GM20431 (cell line): ENCODE measurements around the gene TENM4.

Experiments used
- in situ Hi-C: fragments of 300-500 bp; cut with MseI, MboI; formaldehyde crosslinking; loops from one replicate; pipeline ENCODE4 v1.15.0; 2020; ENCODE audit warnings: low sequenced_read_pairs; ENCODE audit not compliant: unreplicated experiment

The TENM4 gene

DNA sequence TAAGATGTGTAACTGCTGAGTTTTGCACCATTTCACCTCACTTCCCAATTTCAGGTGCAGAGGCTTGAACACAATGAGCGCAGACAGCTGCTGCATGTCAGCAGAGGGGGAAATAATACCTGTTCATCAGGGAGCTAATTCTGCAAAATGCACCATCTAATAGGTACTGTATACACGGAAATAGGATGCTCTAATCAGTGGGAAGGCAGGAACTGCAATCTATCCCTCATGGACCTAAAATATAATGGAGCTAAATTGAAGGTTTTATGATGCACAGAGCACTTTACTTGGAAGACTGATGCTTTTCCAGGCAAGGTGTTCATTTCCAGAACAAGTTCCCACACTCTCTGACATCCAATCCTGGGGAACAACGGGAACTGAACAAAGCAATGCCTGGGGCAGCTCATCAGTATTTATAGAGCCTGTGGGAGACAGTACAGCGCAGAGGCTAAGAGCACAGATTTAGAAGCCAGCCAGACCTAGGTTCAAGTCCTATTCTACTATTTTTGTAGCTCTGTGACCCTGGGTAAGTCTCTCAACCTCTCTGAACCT is 78.5 kb downstream of the TENM4 start:
- in situ Hi-C loops = no loop called here

DNA sequence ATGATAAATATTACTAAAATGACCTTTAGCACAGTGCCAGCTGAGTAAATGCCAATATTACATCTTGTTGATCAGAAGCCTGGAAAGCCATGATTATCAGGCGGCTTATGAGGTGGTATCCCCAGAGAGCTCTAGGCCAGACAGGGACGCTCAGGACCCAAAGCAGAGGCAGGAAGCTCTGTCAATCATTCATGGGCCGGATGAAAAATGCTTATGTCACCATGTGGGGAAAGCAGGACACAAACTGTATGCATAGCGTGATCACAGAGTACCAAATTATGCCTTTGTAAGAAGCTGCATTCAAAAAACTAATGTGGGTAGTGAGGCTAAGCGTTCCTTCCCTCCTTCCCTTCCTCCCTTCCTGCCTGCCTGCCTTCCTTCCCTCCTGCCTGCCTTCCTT is 82.6 kb downstream of the TENM4 start:
- in situ Hi-C loops = no loop called here

DNA sequence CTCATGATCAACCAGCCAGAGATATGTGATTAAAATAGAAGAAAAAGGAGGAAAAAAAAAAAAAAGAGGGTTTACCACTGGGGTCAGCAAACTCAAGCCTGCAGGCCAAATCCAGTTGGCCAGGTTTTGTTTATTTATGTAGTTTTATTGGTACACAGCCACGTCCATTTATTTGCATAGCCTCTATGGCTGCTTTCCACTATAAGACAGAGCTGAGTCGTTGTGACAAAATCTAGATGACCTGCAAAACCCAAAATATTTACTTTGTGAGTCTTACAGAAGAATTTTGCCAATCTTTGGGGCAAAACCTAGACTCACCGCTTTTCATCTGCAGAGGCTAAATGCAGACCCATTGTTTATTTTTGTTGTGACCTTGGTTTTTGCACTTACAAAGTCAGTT is 87.1 kb downstream of the TENM4 start:
- in situ Hi-C loops = no loop called here

DNA sequence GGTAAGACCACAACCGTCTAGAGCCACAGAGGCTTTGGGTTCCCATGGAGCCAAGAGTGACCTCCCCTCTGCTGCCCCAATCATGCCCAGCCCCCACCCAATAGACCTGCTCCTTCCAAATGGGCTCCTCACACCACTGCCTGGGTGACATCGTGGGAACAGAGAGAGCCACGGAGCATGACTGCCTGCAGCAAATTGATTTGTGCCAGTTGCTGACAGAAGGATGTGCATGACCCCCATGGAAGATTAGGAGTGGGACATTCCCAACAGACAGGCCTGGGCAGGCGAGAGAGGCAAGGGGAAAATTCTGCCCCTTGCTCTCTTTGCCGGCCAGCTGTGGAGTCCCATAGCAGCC is 88.5 kb downstream of the TENM4 start:
- in situ Hi-C loops = no loop called here

DNA sequence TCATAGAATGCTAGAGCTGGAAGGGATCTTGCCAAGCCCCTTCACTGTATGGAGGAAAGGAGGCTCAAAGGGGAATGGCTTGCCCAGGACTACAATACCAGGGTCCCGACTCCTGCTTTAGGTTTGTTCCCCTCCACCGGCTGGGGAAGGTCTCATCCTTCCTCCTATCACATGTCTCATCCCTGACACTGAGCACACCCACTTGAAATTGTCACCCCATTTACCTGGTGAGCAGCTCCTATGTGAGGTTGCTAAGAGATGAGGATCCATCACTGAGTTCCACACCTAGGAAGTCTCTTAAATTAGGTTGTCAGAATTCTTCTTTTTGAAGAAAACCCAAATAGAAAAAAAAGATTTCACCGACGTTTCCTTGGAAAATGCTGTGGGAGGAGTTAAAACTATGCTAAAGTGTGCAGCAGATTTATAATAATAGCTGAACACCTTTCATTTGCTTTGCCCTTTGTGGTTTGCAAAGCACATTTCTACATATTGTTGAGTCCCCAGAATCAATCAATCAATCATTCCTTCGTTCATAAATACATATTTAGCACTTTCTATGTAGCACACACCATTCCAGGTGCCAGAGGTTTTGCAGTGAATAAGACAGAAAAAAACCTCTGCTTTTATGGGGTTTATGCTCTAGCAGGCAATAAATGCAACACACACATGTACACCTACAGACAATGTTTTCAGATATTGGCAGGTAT is 91.7 kb downstream of the TENM4 start:
- in situ Hi-C loops = no loop called here

DNA sequence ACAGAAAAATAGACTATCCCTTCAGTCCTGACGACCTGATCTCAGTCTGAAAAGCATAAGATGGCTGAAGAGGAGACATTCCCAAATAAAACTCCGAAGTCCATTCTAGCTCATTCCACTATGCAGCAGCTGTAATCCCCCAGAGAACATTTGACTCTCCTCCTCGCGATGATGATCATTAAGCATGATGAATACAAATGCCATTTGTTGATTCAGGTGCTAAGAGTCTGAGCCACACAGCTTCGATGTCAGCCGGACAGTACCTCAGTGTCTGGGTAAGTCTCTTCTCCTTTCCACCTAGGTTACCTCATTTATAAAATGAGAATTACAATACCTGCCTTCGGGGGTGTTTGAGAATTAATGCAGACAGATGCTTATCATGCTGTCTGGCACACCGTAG is 94.8 kb downstream of the TENM4 start:
- in situ Hi-C loops = no loop called here

DNA sequence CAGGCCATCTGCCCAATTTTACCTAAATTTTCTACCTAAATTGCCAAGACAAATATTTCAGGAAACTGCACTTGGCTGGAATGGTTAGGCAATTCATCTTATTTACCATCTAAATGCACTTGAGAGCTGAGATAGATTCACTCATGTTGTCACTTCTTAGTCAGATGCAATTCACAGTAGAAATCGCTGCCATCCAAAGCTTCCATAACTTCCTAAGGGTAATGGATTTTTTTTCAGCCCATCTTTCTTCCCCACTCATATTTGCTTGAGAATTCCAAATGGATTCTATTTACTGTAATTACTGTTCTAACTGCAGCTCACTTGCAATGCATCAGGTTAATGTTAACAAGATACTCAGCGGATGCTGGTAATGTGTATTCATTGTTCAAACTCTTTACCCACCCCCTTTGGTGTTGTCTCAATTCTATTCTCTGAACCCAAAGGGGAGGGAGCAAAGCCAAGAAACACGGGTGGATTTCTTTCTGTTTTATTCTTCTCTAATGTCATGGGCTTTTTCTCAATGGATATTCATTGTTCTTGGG is 96.0 kb downstream of the TENM4 start:
- in situ Hi-C loops = no loop called here

DNA sequence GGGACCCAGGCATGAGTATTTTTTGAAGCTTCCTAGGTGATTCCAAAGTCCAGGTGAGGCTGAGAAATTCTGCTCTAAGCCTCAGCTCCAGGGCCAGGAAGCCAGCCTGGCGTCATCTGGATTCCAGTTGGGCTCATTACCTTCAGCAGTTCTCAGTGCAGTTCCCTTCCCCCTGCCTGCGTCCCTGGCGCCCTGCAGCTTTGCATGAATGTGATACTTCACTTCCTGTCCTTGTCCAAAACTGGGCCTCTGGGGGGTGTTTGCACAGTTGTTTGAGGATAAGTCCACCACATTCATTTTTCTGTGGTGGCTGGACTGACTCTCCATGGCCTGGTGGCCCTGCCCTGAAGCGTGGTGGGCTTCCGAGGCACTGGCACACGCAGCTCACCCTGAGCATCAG is 98.1 kb downstream of the TENM4 start:
- in situ Hi-C loops = no loop called here

DNA sequence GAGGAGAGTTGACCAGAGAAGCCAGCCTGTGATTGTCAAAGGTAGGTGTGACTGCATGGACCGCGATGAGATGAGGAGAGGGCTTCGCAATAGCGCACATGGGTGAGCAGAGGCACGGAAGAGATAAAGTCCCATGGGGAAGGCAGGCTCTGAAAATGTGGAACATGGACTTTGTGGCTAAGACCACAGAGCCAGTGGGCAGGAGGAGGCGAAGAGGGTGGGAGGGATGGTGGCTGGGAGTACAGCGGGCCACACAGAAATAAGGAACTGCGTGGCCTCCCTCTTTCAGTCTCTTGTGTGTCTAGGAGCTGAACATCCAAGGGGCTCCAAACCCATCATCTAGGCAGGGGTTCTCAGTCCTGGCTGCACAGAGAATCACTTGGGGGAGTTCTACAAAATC is 98.6 kb downstream of the TENM4 start:
- in situ Hi-C loops = no loop called here

DNA sequence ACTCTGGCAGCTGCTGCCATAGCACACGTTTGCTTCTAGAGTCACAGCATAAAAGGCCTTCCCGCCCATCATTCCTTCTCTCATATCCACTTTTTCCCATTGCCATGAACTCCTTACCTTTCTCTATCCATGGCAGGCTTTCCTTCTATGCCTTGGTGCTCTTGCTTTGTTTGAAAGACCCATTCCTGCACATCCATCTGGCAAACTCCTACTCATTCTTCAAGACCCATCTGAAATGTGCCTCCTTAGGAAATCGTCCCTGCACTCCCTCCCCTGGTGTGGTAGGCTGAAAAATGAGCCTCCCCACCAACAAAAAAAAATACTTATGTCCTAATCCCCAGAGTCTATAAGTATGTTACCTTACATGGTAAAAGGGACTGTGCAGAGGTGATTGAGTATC is 100.3 kb downstream of the TENM4 start:
- in situ Hi-C loops = no loop called here

DNA sequence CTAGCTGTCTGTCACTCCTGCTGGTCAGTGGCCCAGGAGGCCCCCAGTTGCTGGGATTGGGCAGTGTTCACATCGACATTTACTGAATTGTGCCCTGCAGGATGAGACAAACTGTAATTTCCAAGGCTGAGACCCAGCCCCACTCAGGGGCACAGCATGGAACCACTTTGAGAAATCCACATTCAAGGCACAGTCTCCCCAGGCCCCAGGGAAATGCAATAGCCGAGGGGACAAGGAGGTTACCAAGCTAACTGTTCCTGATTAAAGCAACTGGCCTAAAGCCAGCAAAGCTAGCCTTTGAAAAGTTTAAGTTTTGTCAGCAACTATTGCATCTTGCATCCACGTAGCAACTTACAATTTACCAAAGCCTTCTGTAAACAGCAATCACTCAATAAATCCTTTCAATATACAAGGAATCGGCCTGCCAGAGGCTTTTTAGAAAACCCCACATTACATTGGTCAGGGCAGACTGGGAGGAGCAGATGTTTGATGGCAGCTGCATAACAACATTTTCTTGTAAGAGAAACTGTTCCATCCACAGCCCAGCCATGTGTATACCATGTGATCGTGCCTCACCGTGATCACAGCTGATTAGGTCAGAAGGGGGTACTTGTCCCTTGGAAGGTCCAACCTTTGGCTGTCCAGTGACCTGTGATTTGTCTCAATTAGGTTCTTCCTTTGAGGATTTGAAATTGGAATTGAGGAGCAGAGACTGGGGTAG is 103.9 kb downstream of the TENM4 start:
- in situ Hi-C loops = no loop called here

DNA sequence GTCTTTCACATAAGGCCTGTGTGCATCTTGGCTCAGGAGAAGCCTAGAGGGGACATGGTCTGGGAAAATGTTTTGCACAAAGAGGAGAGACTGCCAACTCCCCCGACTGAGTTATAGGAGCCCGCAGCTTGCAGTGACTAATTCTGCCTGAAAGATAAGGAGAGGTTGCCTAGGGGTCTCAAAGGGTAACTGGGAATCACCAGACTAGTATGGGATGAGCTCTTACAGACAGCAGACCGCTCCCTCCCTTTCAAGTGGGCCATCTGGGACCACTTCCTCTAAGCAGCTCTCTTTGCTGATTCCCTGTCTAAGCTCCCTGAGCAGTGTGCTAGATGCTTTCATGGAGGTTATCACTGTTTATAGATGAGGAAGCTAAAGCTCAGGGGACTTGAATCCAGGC is 105.1 kb downstream of the TENM4 start:
- in situ Hi-C loops = no loop called here

DNA sequence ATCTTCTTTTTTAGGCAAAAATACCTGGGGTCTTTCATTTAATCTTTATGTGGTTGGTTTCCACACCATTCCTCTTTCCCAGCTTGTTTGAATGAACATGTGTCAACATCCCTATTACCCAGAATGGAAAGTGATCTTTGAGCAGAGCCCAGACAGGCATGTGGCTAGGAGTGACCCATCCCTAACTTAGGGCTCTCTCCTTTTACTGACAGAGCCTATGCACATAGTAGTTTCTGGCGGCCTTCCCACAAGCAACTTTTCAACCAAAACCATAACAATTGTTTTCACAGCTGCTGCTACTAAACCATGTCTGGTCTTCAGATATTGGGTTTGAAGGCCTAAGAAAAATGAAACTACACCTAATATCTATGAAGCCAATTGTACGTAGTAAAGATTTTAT is 107.5 kb downstream of the TENM4 start:
- in situ Hi-C loops = no loop called here

DNA sequence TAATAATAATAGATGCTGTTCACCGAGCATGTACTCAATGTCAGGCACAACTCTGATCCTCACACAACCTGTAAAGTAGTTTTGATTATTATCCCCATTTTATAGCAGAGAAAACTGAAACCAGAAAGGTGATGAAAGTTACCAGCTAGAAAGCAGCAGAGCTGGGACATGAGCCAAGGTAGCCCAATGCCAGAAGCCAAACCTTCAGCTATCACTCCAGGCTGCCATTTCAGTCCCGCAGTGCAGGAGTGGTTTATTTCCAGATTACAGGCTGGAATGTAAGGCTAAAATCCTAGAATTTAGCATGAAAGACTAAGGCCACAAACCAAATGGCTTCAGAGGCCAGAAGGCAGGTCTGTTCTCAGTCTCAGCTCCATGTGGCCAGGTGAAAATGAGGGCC is 108.8 kb downstream of the TENM4 start:
- in situ Hi-C loops = no loop called here

DNA sequence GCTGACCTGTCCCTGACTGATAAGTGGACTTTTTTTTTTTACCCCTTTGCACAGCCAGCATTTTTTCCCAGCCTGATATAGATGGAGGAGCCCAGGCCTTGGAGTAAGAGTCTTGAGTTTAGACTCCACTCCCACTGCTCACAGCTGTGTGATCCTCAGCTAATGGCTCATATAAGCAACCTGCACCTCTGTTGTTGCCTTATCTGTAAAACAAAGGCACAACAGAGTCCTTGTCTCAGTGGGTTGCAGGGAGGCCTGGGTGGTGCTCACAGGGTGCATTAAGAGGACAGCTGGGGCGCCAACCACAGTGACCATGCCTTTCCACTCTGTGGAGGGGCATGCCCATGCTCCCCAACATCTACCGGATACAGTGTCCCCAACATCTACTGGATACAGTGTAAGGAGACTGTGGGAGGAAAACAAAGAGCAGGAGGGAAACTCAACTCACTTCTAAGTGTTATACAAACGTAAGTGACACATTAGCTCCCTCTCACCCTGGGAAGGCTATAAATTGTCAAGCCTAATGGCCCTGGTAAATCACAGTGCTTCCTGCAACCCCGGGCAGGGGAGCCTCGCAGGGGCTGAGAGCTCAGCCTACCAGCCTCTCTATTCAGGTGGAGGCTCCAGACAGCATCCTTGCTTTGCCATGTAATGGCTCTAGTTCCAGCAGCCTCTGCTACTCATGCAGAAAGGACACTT is 109.5 kb downstream of the TENM4 start:
- in situ Hi-C loops = no loop called here

DNA sequence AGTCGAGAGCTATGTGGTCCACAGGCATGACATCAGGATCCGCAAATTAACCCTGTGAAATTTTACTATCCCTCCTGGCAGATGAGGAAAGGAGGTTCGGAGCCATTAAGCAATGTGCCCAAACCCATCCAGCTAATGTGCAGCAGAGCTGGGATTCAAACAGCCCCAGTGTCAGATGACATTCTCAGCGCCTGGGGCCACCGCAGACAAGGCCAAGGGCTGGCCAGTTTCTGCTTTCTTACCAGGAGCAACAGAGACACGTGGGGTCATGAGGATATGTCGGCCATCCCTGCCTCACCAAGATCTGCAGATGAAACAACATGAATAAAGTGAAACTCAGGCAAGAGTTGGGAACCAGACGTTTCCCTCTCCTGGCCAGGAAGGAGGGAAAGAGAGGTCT is 110.2 kb downstream of the TENM4 start:
- in situ Hi-C loops = no loop called here

DNA sequence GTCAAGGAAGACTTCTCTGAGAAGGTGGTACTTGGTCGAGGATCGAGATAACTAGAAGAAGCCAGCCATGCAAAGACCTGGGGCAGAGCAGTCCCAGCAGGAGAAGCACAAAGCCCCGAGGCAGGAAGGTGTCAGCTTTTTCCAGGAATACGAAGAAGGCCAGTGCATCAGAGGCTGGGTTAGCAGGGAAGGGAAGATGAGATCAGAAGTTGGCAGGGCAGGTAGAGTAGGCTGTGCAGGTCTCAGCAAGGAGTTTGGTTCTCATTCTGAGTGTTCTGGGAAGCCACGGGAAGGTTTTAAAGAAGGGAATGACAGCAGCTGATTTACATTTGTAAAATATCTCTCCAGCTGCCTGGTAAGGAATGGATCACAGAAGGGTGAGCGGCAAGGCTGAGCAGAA is 111.3 kb downstream of the TENM4 start:
- in situ Hi-C loops = no loop called here

DNA sequence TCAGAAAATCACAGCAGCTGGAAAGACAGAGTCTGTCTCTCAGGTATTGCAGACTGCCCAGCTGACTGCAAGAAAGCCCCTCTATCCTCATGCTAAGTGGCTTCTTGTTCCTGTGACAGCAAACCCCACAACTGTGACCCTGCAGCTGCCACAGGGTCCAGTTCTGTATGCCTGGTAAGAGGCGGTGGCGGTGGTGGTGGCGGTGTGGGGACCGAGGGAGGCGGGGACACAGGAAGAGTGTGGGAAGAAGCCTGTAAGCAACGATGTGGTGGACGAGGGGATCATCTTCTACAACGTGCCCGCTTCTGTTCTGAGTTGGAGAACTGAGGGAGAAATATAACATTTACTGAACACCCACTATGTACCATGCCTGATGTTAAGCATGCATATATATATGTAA is 112.4 kb downstream of the TENM4 start:
- in situ Hi-C loops = no loop called here

DNA sequence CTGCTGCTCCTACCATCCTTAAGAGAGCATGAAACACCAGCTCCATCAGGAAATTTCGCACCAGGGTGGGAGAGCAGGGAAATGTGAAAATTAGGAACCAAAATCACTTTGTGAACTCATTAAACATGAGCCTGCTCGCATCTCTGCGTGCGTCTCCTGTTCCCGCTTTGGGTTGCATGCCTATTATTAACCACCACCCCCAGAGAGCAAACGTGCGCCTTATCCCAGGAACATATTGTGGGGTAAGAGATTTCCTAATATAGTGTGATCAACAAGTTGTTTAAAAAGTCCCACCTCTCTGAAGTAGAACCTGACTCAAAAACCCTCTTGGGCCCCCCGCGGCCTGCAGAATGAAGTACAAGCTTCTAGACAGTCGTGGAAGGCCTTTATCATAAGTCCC is 115.0 kb downstream of the TENM4 start:
- in situ Hi-C loops = no loop called here

DNA sequence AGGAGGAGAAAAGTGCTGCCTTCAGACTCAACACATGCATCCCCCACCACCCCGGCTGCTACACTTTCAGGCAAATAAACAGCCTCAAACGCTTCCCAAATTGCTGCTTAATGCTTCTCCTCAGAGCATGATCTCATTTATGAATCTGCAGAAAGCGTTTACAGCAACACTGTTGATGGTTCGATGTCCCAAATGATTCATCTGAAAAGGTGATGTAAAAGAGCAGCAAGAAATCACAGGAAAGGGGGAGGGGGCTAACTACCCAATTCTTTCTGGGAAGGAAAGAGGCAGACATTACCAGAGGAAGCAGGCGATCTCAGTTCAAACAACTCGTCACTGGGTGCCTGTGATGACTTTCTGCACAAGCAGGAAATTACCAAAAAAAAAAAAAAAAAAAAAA is 119.6 kb downstream of the TENM4 start:
- in situ Hi-C loops = no loop called here
